Measurements from ENCODE around the gene BEND4.

BEND4 gene

GRCh38 chr4:42074294-42074693, 78.2 kb downstream of the BEND4 start:
- TF ChIP-seq REST (IDR thresholded peaks at IDR 0.05; ENCODE audit: insufficient read depth in 1 of 2, low read depth in 2 of 2, low read length in 2 of 2) (no peak), FOXP2 (optimal IDR thresholded peaks at IDR 0.05; ENCODE audit: borderline replicate concordance, extremely low read depth, extremely low read length, insufficient read depth) (no peak)

- TF ChIP-seq FOXP2 (optimal IDR thresholded peaks at IDR 0.05; ENCODE audit: borderline replicate concordance, extremely low read depth, extremely low read length, insufficient read depth), result no peak
- no peak for TF ChIP-seq TAF1 (IDR thresholded peaks at IDR 0.05; ENCODE audit: borderline replicate concordance, insufficient read depth, low read length)
- TF ChIP-seq POLR2AphosphoS5 (IDR thresholded peaks at IDR 0.05; ENCODE audit: low read depth, low read length), result no peak
- no peak for TF ChIP-seq REST (IDR thresholded peaks at IDR 0.05; ENCODE audit: insufficient read depth in 1 of 2, low read depth in 2 of 2, low read length in 2 of 2)
- no peak for TF ChIP-seq SIN3A (IDR thresholded peaks at IDR 0.05; ENCODE audit: borderline replicate concordance, insufficient read depth, low read length)
Observed at GRCh38 chr4:42070463-42070862, 82.0 kb downstream of the BEND4 start.

- no peak for TF ChIP-seq SIN3A (IDR thresholded peaks at IDR 0.05; ENCODE audit: borderline replicate concordance, insufficient read depth, low read length)
- no peak for TF ChIP-seq FOXP2 (optimal IDR thresholded peaks at IDR 0.05; ENCODE audit: borderline replicate concordance, extremely low read depth, extremely low read length, insufficient read depth)
- no peak for TF ChIP-seq POLR2AphosphoS5 (IDR thresholded peaks at IDR 0.05; ENCODE audit: low read depth, low read length)
- TF ChIP-seq TAF1 (IDR thresholded peaks at IDR 0.05; ENCODE audit: borderline replicate concordance, insufficient read depth, low read length), result no peak
- TF ChIP-seq REST (IDR thresholded peaks at IDR 0.05; ENCODE audit: insufficient read depth in 1 of 2, low read depth in 2 of 2, low read length in 2 of 2), result no peak
Observed at GRCh38 chr4:42067264-42067663, 85.2 kb downstream of the BEND4 start.

GRCh38 chr4:42066402-42066801, 86.1 kb downstream of the BEND4 start:
- TF ChIP-seq REST (IDR thresholded peaks at IDR 0.05; ENCODE audit: insufficient read depth in 1 of 2, low read depth in 2 of 2, low read length in 2 of 2) (no peak), FOXP2 (optimal IDR thresholded peaks at IDR 0.05; ENCODE audit: borderline replicate concordance, extremely low read depth, extremely low read length, insufficient read depth) (no peak), TAF1 (IDR thresholded peaks at IDR 0.05; ENCODE audit: borderline replicate concordance, insufficient read depth, low read length) (no peak), SIN3A (IDR thresholded peaks at IDR 0.05; ENCODE audit: borderline replicate concordance, insufficient read depth, low read length) (no peak), POLR2AphosphoS5 (IDR thresholded peaks at IDR 0.05; ENCODE audit: low read depth, low read length) (no peak)

All from PFSK-1 (cell line).